CD4-positive, alpha-beta T cell (primary cell): ENCODE data around the gene EPB41L1. TPM values are rescaled to one million over a fixed set of nuclear protein-coding genes. Genes with fewer than 3 reads are reported as not detected.

Experiments used
- ATAC-seq: fragments of 200-7000 bp; cut with Tn5 transposase; one replicate; pipeline ENCODE4 v1.10.0; 2022; ENCODE audit warnings: mild to moderate bottlenecking; ENCODE audit not compliant: poor library complexity
- CTCF ChIA-PET: fragments of 350-600 bp; sonication (Branson Sonifier 250); formaldehyde crosslinking; loops from one replicate; lab custom pipeline; 2021; ENCODE audit warnings: antibody characterized with exemption, inconsistent platforms; lab: Charles Lee
- POLR2A ChIA-PET: fragments of 350-600 bp; sonication (Branson Sonifier 250); formaldehyde crosslinking; loops from one replicate; lab custom pipeline; 2021; ENCODE audit warnings: antibody characterized with exemption, inconsistent platforms; lab: Charles Lee
- DNase-seq, 14 experiments: peaks; one replicate each; pipeline ENCODE4 v3.0.0-alpha.2; 2013 to 2020; ENCODE audit warnings: mixed read lengths in 2 of 14
- H3K27ac ChIP-seq, 2 donors: one replicate each; pipeline versions ENCODE4 v1.5.1 to v1.7.0; 2013; ENCODE audit warnings: low read length in 2 of 2, low read depth in 1 of 2, mild to moderate bottlenecking in 1 of 2
- H3K27me3 ChIP-seq, 2 experiments: 1 replicate in 1 of 2; 2 replicates in 1 of 2; pipeline versions ENCODE4 v1.6.1 to v1.7.0; 2013; ENCODE audit warnings: low read length in 2 of 2, control low read depth in 1 of 2, mild to moderate bottlenecking in 1 of 2, moderate library complexity in 1 of 2; ENCODE audit not compliant: insufficient read depth in 2 of 2, control insufficient read depth in 1 of 2
- H3K36me3 ChIP-seq: one replicate; pipeline ENCODE4 v1.6.1; 2013; ENCODE audit warnings: low read length, control low read depth; ENCODE audit not compliant: insufficient read depth
- H3K4me1 ChIP-seq: one replicate; pipeline ENCODE4 v1.6.1; 2013; ENCODE audit warnings: low read length, control low read depth; ENCODE audit not compliant: insufficient read depth
- H3K4me3 ChIP-seq: one replicate; pipeline ENCODE4 v1.5.1; 2013; ENCODE audit warnings: mild to moderate bottlenecking, low read length, moderate library complexity
- H3K9me3 ChIP-seq, 2 experiments: 1 replicate in 1 of 2; 2 replicates in 1 of 2; pipeline versions ENCODE4 v1.6.1 to v1.7.0; 2013; ENCODE audit warnings: low read length in 2 of 2, mild to moderate bottlenecking in 2 of 2, control low read depth in 1 of 2, moderate library complexity in 1 of 2; ENCODE audit not compliant: control insufficient read depth in 1 of 2, insufficient read depth in 1 of 2
- H3K27ac Mint-ChIP-seq: one replicate; pipeline ENCODE4 v1.8.0; 2020; ENCODE audit warnings: mixed read lengths
- H3K27me3 Mint-ChIP-seq: one replicate; pipeline ENCODE4 v1.8.0; 2021; ENCODE audit warnings: mixed read lengths
- H3K36me3 Mint-ChIP-seq: one replicate; pipeline ENCODE4 v1.8.0; 2021; ENCODE audit warnings: low read depth, mixed read lengths
- H3K4me1 Mint-ChIP-seq: one replicate; pipeline ENCODE4 v1.8.0; 2021; ENCODE audit warnings: low read depth, mixed read lengths
- H3K4me3 Mint-ChIP-seq: one replicate; pipeline ENCODE4 v1.8.0; 2020; ENCODE audit warnings: mild to moderate bottlenecking, mixed read lengths
- H3K9me3 Mint-ChIP-seq: one replicate; pipeline ENCODE4 v1.8.0; 2020; ENCODE audit warnings: mixed read lengths
- CTCF ChIP-seq: fragments of 200-600 bp; IDR thresholded peaks from one replicate; pipeline ENCODE4 v1.8.0; 2022; ENCODE audit warnings: antibody characterized with exemption, mild to moderate bottlenecking
- intact Hi-C, 2 experiments: fragments of 100-400 bp; cut with DNase I in 1 of 2; cut with micrococcal nuclease in 1 of 2; formaldehyde crosslinking; loops; one replicate each; pipeline versions ENCODE4 v1.15.1 to v1.9.0; 2023 to 2025; cut with DNase I, micrococcal nuclease
- total RNA-seq, 174 experiments: library from RNA in 2 of 174; stranded (reverse) in 2 of 174; gene quantifications; one replicate each; pipeline ENCODE4 v1.2.3 and lab custom pipeline; 2021 to 2026

Gene EPB41L1
- total RNA-seq, 2 experiments from 2014 or later = 0.19 to 0.25 TPM

GRCh38 chr20:36268440-36269342 is 114.2 kb downstream of the EPB41L1 start:
- Histone ChIP-seq H3K27me3 (no peaks in the 10 kb centered on the region), H3K4me1 (no peaks in the 10 kb centered on the region), H3K36me3 (no peaks in the 10 kb centered on the region), H3K9me3 (no peaks in the 10 kb centered on the region), H3K4me3 (no peak overlapping the region), H3K27ac (no peak overlapping the region)
- DNase-seq (no peak), ATAC-seq (no peak)
- ChIA-PET CTCF (no interaction called here), POLR2A (no interaction called here)
- Mint-ChIP-seq H3K36me3 (no peaks in the 10 kb centered on the region), H3K27ac (no peak overlapping the region), H3K4me1 (no peaks in the 10 kb centered on the region), H3K27me3 (no peaks in the 10 kb centered on the region), H3K9me3 (no peaks in the 10 kb centered on the region), H3K4me3 (no peak overlapping the region)
- no peak for TF ChIP-seq CTCF
- intact Hi-C loops = no loop called here

- H3K27ac Mint-ChIP-seq = no peak overlapping the region
- DNase-seq (no peak), ATAC-seq (no peak)
- no peaks in the 10 kb centered on the region for H3K9me3 Mint-ChIP-seq
- H3K36me3 Mint-ChIP-seq = no peaks in the 10 kb centered on the region
- H3K27ac ChIP-seq = no peak overlapping the region
- H3K4me1 Mint-ChIP-seq = no peaks in the 10 kb centered on the region
- H3K9me3 ChIP-seq = no peaks in the 10 kb centered on the region
- TF ChIP-seq CTCF = no peak
- no peak overlapping the region for H3K4me3 Mint-ChIP-seq
- H3K36me3 ChIP-seq = no peaks in the 10 kb centered on the region
- ChIA-PET POLR2A (no interaction called here), CTCF (no interaction called here)
- intact Hi-C loops = no loop called here
- no peaks in the 10 kb centered on the region for H3K4me1 ChIP-seq
- no peaks in the 10 kb centered on the region for H3K27me3 Mint-ChIP-seq
- H3K4me3 ChIP-seq = no peak overlapping the region
- no peaks in the 10 kb centered on the region for H3K27me3 ChIP-seq
These were observed 115.0 kb downstream of the EPB41L1 start for GRCh38 chr20:36269507-36269906.

GRCh38 chr20:36270744-36271638 is 116.5 kb downstream of the EPB41L1 start:
- Mint-ChIP-seq H3K27me3 (no peaks in the 10 kb centered on the region), H3K9me3 (no peaks in the 10 kb centered on the region), H3K4me3 (no peak overlapping the region), H3K36me3 (no peaks in the 10 kb centered on the region), H3K27ac (no peak overlapping the region), H3K4me1 (no peaks in the 10 kb centered on the region)
- CTCF ChIA-PET = no interaction called here
- Histone ChIP-seq H3K27ac (no peak overlapping the region), H3K9me3 (no peaks in the 10 kb centered on the region), H3K4me1 (no peaks in the 10 kb centered on the region), H3K4me3 (no peak overlapping the region), H3K36me3 (no peaks in the 10 kb centered on the region), H3K27me3 (no peaks in the 10 kb centered on the region)
- POLR2A ChIA-PET = no interaction called here
- DNase-seq (no peak), ATAC-seq (no peak)
- TF ChIP-seq CTCF = no peak
- intact Hi-C loops = no loop called here
